Activated T-cell treated with anti-CD3 and anti-CD28 coated beads, Interleukin-2, amount 50 U/mL, for 4 hours (primary cell): ENCODE data around the gene CDH23. TPM values are rescaled to one million over a fixed set of nuclear protein-coding genes. Genes with fewer than 3 reads are reported as not detected.

Experiments
- ATAC-seq, 2 donors: fragments of 200-7000 bp; cut with Tn5 transposase; one replicate each; pipeline ENCODE4 v1.10.0; 2021
- DNase-seq: peaks from one replicate; pipeline ENCODE4 v3.0.0-alpha.2; 2020
- H3K27me3 Mint-ChIP-seq: one replicate; pipeline ENCODE4 v1.8.0; 2021; ENCODE audit warnings: low read depth, mixed read lengths
- H3K36me3 Mint-ChIP-seq: one replicate; pipeline ENCODE4 v1.8.0; 2022; ENCODE audit warnings: mixed read lengths; ENCODE audit not compliant: insufficient read depth
- H3K4me1 Mint-ChIP-seq: one replicate; pipeline ENCODE4 v1.8.0; 2021; ENCODE audit warnings: low read depth, mixed read lengths
- H3K4me3 Mint-ChIP-seq: one replicate; pipeline ENCODE4 v1.8.0; 2021; ENCODE audit warnings: mild to moderate bottlenecking, moderate library complexity, mixed read lengths
- H3K9me3 Mint-ChIP-seq: one replicate; pipeline ENCODE4 v1.8.0; 2021; ENCODE audit warnings: mixed read lengths
- total RNA-seq, 3 donors: library from RNA; stranded (reverse); gene quantifications; one replicate each; pipeline ENCODE4 v1.2.1, GENCODE V29; 2021

CDH23 gene
- total RNA-seq, 3 donors from 2014 or later: 0.71 to 1.2 (median 1.1) TPM

DNA sequence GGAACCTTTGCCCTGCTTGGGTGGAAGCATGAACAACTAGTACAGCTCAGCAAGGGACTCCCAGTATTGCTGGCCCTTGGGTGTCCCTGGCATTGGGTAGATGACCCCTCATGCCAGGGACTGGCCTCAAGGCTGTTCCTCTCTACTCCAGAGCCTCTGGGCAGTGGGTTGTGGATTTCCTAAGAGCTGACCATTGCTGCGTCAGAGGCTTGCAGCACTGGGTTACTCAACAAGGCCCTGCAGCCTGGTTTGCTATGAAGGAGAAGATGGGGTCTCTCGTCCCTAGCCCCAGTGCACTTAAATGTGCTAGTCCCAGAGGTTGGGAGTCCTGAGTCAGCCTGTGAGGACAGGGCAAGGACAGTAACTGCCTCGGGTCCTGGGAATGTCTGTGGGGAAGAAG, 374.1 kb downstream of the CDH23 start:
- H3K9me3 Mint-ChIP-seq: no peaks in the 10 kb centered on the region
- ATAC-seq (no peak), DNase-seq (no peak)
- H3K36me3 Mint-ChIP-seq: peaks cover 45% of the 10 kb centered on the region
- no peaks in the 10 kb centered on the region for H3K27me3 Mint-ChIP-seq
- peaks cover 73% of the 10 kb centered on the region for H3K4me1 Mint-ChIP-seq
- peak overlapping the region; percentile 94 for H3K4me3 Mint-ChIP-seq

DNA sequence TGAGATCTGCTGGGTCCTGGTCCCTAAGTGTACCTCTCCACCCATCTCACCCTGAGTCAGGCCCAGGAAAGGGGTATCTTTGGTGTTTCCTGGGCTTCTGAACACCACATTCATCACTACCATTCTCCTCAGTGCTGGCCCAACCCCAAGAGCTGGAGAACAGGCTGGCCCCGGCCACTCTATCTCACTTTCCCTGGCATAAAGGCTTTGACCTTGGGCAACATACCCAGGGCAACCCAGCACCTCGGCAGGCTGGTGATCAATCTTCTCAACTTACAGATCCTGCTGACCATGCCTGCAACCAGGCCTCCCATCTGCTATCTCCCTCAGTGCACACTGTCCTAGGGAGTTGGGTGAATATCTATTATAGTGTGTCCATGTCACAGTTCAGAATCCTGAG, 374.5 kb downstream of the CDH23 start:
- H3K36me3 Mint-ChIP-seq: peaks cover 43% of the 10 kb centered on the region
- no peak for DNase-seq

DNA sequence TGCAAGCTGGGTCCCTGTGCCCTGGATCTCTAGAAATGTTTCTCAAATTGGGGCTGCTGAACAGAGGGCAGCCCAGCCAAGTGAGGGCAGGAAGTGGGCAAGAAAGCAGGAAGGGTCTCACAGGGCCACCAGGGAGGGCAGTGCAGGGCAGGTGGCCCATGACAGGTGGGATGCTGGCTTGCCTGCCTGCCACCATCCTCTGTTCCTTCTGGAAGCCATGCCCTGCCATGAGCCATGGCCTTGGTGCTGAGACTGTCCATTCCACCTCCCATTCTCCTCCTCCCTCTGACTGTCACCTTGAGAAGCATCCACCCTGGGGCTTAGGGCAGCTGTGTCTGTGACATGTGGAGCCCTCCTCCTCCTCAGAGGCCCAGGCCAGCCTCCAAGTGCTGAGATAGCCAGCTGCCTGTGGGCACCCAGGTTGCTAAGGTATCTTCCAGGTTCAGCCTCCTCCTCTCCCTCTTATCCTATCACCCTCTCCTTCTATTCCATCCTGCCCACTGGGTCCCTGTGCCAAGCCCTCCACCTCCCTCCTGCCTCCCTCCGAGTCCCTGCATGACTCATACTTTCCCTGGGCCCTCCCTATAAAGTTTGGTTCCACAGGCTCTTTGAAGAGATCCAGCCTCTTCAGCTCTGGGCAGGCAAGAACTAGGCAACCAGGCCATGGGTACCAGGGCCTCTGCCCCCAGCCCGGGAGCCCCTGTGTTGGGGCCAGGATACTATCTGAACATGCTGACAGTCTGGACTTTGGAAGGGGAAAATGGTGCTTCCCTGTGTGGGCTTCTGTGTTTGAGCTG, 375.3 kb downstream of the CDH23 start:
- H3K4me3 Mint-ChIP-seq: peak overlapping the region; percentile 94
- H3K4me1 Mint-ChIP-seq: peaks cover 73% of the 10 kb centered on the region
- no peak for ATAC-seq
- DNase-seq: peak; percentile 59
- H3K27me3 Mint-ChIP-seq: no peaks in the 10 kb centered on the region
- H3K9me3 Mint-ChIP-seq: no peaks in the 10 kb centered on the region
- peaks cover 35% of the 10 kb centered on the region for H3K36me3 Mint-ChIP-seq

More for the DNA sequence above, 374.5 kb downstream of the CDH23 start:
- peak overlapping the region; percentile 94 for H3K4me3 Mint-ChIP-seq
- no peaks in the 10 kb centered on the region for H3K9me3 Mint-ChIP-seq
- H3K4me1 Mint-ChIP-seq: peaks cover 74% of the 10 kb centered on the region
- no peak for ATAC-seq
- no peaks in the 10 kb centered on the region for H3K27me3 Mint-ChIP-seq

DNA sequence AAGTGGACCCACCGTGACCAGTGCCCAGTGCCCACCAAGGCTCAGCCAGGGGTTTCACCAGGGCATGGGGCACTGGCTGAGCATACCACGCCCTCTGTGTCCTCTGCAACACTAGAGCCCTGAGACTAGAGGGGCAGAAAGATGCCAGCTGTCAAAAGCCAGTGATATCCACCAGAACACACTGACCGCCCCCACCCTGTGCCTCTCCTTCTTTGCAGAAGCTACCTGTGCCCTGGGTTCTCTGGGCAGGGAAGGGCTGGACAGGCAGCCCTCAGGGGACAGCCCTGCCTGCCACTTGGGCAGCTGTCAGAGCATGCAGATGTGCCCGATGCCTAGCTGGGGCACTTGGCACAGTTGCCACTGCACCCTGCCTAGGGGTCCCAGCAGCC, 376.1 kb downstream of the CDH23 start:
- no peaks in the 10 kb centered on the region for H3K9me3 Mint-ChIP-seq
- peaks cover 67% of the 10 kb centered on the region for H3K4me1 Mint-ChIP-seq
- DNase-seq: no peak
- H3K36me3 Mint-ChIP-seq: peaks cover 29% of the 10 kb centered on the region
- H3K4me3 Mint-ChIP-seq: peak overlapping the region; percentile 94
- no peak for ATAC-seq
- no peaks in the 10 kb centered on the region for H3K27me3 Mint-ChIP-seq

DNA sequence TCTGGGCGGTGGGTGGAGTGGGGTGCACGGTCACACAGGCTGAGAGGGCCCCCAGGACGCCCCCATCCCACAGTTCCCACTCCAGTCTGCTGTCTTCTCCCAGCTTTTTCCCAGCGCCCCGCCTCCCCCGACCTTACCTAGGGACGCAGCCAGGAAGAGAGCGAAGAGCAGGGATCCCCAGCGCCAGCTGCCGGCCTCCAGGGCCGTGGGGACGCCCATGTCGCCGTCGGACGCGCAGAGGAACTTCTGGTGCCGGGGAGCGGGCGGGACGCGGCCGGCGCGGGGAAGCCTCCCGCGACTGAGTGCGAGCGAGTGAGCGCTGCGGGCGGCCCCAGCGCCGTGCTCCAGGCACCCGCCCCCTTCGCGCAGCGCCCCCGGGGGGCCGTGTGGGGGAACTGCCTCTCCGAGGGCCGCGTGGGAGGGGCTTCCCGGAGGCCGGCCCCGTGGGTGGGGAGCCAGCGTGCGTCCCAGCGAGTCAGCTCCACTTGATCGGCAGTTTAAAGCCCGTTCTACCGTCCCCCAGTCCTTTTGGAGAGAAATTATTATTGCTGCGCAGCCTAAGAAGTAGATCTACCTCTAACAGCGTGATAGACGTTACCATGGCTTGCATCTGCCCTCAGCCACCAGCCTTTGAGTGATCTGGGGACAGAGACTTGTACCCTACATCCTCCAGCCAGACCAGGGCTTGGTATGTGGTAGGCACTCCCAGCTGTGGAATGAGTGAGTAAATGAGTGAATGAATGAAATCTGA, 376.7 kb downstream of the CDH23 start, which contains the start of gene VSIR:
VSIR (minus strand) TSS at position 300 of the 751 bp plus-strand sequence; CDS start at position 219, 81 bp downstream.
- DNase-seq: peak; percentile 96
- H3K9me3 Mint-ChIP-seq: no peaks in the 10 kb centered on the region
- H3K27me3 Mint-ChIP-seq: no peaks in the 10 kb centered on the region

DNA sequence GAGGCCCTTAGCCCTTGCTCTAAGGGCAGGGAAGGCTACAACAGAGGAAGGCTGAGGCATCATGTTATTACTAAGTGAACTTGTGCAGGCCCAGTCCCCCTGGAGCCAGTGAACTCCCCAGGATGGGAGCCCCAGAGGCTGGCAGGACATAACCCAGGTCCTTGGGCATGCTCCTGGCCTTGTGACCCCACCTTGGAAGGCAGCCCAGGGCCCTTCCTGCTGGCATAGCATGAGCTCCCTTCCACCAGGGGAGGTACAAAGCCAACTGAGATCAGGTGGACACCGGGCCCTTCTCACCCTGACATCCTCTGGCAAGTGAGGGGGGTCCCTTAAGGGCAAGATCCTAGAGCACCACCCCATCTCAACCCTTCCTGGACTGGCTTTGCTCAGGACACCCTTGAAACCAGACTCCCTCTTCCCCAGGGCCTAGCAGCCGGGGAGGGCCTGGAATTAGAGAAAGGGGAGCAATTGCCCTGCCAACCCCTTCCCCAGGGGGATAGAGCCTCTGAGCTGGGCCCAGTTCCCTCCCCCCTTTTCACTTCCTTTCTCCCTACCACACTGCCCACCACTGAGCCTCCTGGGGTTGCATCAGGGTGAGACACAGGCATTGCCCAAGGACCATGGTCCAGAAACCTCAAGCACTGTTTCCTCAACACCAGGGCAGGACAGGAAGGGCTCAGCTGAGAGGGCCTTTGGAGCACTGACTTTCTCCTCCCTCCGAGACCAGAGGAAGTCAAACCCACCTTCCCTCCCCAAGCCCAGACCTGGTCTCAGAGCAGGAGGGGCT, 378.4 kb downstream of the CDH23 start:
- ATAC-seq (no peak), DNase-seq (no peak)
- H3K36me3 Mint-ChIP-seq: peaks cover 16% of the 10 kb centered on the region
- H3K4me1 Mint-ChIP-seq: peaks cover 49% of the 10 kb centered on the region
- no peaks in the 10 kb centered on the region for H3K27me3 Mint-ChIP-seq
- peak overlapping the region; percentile 94 for H3K4me3 Mint-ChIP-seq
- H3K9me3 Mint-ChIP-seq: no peaks in the 10 kb centered on the region

More for the DNA sequence above, 376.7 kb downstream of the CDH23 start, which contains the start of gene VSIR:
- peak; percentile 73 to 78 for ATAC-seq
- Mint-ChIP-seq H3K4me1 (peaks cover 62% of the 10 kb centered on the region), H3K4me3 (peak within 1 kb of the TSS; percentile 94), H3K36me3 (peaks cover 27% of the 10 kb centered on the region)

DNA sequence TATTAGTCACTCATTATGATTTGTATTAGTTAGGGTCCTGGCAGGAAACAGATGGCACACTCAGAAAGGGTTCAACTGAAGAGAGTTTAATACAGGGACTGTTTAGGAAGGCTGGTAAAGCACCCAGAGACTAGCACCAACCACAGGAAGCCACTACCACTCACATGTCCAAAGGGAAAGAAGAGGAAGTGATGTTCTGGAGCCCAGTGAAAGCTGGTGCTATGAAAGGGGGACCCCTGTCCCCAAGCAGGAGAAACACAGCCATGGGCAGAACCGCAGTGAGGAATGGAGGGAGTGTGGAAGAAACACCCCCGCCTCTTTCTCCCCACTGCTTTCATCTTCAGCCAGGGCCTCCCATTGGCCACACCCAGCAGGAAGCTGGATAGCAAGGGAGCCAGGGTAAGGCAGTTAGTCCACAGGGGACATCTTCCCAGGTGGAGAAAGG, 379.8 kb downstream of the CDH23 start:
- Mint-ChIP-seq H3K4me1 (peaks cover 37% of the 10 kb centered on the region), H3K9me3 (no peaks in the 10 kb centered on the region), H3K27me3 (no peaks in the 10 kb centered on the region), H3K4me3 (no peak overlapping the region), H3K36me3 (peaks cover 10% of the 10 kb centered on the region)
- DNase-seq (no peak), ATAC-seq (no peak)

DNA sequence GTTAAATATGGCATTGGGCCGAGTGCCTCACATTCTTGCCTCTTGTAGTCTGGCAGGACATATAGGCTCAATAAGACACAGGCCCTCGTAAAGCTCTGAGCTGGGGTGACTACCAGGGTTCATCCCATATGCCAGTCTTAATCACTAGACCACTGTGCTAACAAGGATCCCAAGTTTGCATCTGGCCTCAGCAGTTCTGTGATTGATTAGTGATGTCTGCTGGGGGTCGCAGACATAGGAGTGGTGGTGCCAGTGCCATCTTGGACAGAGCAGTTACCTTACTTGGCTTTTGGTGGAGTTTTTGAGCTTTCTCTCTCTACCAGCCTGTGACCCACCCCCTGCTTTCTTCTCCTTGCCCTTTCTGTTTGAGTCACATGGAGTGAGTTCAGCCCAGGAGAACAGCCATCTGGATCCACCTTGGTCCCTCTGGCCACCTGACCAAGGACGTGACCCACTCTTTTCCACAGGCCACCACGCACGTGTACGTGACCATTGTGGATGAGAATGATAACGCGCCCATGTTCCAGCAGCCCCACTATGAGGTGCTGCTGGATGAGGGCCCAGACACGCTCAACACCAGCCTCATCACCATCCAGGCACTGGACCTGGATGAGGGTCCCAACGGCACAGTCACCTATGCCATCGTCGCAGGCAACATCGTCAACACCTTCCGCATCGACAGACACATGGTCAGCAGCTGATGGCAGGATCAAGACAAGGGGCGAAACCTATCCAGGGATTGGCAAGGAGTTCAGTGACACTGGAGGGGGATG, 380.7 kb downstream of the CDH23 start:
- H3K4me1 Mint-ChIP-seq: peaks cover 32% of the 10 kb centered on the region
- ATAC-seq (no peak), DNase-seq (no peak)
- no peaks in the 10 kb centered on the region for H3K9me3 Mint-ChIP-seq
- no peaks in the 10 kb centered on the region for H3K27me3 Mint-ChIP-seq
- peaks cover under 1% of the 10 kb centered on the region for H3K36me3 Mint-ChIP-seq
- H3K4me3 Mint-ChIP-seq: no peak overlapping the region

DNA sequence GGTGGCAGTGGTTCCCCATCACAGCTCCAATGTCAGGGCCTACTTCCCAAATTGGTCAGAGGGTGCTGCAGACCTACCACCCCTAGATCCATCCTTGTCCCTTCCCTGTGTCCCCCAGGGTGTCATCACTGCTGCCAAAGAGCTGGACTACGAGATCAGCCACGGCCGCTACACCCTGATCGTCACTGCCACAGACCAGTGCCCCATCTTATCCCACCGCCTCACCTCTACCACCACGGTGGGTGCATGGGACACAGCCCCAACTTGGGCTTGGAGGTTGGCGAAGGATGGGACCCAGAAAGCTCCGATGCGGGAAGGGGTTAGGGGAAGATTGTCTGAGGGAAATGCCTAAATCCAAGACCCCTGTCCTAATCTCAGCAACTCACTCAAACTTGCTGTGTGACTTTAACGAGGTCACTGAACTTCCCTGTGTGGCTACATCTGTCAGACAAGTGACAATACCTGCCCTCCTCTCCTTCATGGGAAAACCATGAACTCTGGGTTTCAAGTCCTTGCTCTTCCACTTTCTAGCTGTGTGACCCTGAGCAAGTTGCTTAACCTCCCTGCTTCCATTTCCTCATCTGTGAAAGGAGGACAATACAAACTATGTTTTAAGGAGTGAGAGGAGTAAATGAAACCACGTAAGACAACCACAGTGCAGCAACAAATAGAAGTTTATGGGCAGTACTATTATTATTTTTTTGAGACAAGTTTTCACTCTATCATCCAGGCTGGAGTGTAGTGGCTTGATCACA, 381.5 kb downstream of the CDH23 start:
- ATAC-seq (no peak), DNase-seq (no peak)
- Mint-ChIP-seq H3K4me3 (no peak overlapping the region), H3K36me3 (no peaks in the 10 kb centered on the region), H3K9me3 (no peaks in the 10 kb centered on the region), H3K4me1 (peaks cover 32% of the 10 kb centered on the region), H3K27me3 (no peaks in the 10 kb centered on the region)

DNA sequence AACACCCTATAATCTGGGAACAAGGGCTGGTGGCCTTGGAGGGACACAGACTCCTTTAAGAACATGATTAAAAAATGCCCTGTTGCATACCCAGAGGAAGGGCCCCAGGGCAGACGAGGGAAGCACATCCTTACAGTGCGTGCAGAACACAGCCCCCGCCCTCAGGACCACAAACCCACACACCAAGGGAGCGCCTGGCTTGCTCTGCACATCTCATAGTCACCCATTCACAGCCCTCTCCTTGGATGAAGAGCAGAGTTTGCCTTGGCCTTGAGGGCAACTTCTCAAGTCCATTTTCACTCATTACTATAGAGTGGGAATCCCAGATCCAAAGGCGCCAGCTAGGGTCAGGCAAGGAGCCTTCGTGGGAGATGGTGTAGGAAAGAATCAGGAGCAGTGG, 382.9 kb downstream of the CDH23 start:
- Mint-ChIP-seq H3K36me3 (no peaks in the 10 kb centered on the region), H3K27me3 (no peaks in the 10 kb centered on the region), H3K9me3 (no peaks in the 10 kb centered on the region), H3K4me3 (no peak overlapping the region), H3K4me1 (peaks cover 20% of the 10 kb centered on the region)
- DNase-seq (no peak), ATAC-seq (no peak)

DNA sequence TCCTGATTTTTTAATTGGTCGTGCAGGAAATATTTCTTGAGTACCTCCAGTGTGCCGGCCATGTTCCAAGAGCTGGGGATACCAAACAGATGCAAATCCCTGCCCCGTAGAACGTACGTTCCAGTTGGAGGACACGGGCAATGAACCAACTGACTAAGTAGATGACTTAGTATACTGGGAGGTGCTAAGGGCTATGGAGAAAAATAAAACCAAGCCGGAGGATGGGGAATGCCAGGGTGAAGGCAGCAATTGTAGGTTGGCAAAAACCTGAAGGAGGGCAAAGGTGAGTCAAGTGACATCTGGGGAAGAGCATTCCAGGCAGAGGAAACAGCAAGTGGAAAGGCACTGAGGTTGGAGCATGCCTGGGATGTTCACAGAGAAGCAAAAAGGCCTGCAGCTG, 383.4 kb downstream of the CDH23 start:
- Mint-ChIP-seq H3K36me3 (no peaks in the 10 kb centered on the region), H3K4me1 (peaks cover 18% of the 10 kb centered on the region), H3K4me3 (no peak overlapping the region), H3K27me3 (no peaks in the 10 kb centered on the region), H3K9me3 (no peaks in the 10 kb centered on the region)
- no peak for ATAC-seq
- DNase-seq: no peak

DNA sequence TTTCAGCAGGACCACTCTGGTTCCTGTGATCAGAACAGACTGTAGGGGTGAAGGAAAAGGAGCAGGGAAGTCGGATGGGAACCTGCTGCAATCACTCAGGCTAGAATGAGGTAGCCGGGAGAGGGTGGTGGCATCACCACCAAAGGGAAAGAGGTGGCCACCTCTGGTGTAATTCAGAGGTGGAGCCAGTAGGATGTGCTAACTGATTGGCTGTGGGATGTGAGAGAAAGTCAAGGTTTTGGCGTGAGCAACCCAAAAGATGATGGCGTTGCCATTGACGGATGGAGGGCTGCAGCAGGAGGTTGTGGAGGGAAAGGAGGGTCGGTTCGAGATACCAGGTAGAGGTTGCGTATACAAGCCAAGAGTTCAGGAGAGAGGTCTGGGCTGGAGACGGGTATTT, 384.0 kb downstream of the CDH23 start:
- H3K9me3 Mint-ChIP-seq: no peaks in the 10 kb centered on the region
- H3K27me3 Mint-ChIP-seq: no peaks in the 10 kb centered on the region
- H3K36me3 Mint-ChIP-seq: no peaks in the 10 kb centered on the region
- DNase-seq: no peak
- H3K4me3 Mint-ChIP-seq: no peak overlapping the region
- peaks cover 13% of the 10 kb centered on the region for H3K4me1 Mint-ChIP-seq
- ATAC-seq: no peak
